H1 (cell line): ENCODE data around the gene MAPK1. TPM values are rescaled to one million over a fixed set of nuclear protein-coding genes. Genes with fewer than 3 reads are reported as not detected.

Experiments
- CHD1 ChIP-seq: IDR thresholded peaks from 2 replicates; pipeline ENCODE4 v1.6.1; 2012; ENCODE audit warnings: low read depth, low read length, improper control_type of control experiment
- CHD7 ChIP-seq: fragments of 300-600 bp; sonication (generic); IDR thresholded peaks from 2 replicates; pipeline ENCODE4 v1.7.1; 2012; ENCODE audit warnings: low read length, moderate library complexity, mild to moderate bottlenecking, inconsistent platforms; ENCODE audit not compliant: insufficient replicate concordance
- JUN ChIP-seq: IDR thresholded peaks from 2 replicates; pipeline ENCODE4 v1.6.1; 2011; ENCODE audit warnings: low read depth, mild to moderate bottlenecking, improper control_type of control experiment, low read length
- NRF1 ChIP-seq: IDR thresholded peaks from 2 replicates; pipeline ENCODE4 v1.6.1; 2011; ENCODE audit warnings: mild to moderate bottlenecking, low read depth, low read length, improper control_type of control experiment
- RNF2 ChIP-seq: fragments of 200-900, 300-1000 bp; sonication (generic); IDR thresholded peaks from 2 replicates; pipeline ENCODE4 v1.7.1; 2016; ENCODE audit warnings: borderline replicate concordance, low read depth, mild to moderate bottlenecking, antibody characterized with exemption, low read length; ENCODE audit not compliant: poor library complexity, severe bottlenecking; ENCODE audit errors: missing control alignments
- polyA plus RNA-seq, 7 experiments: library from polyadenylated mRNA; depleted of rRNA in 3 of 7; stranded (reverse) in 5 of 7; unstranded in 2 of 7; fragments of >200 nt in 5 of 7; fragments of 200-250 nt in 2 of 7; gene quantifications; 1 replicate in 5 of 7; 2 replicates in 1 of 7; 4 replicates in 1 of 7; pipeline versions ENCODE4 v1.2.1 to v1.2.3, GENCODE V29; 2011 to 2013; ENCODE audit warnings: missing spikeins in 2 of 7, mixed read lengths in 2 of 7
- total RNA-seq: library from RNA; stranded (reverse); fragmentation: NEBNext Ultra II Directional; extraction: Animal tissue kit (Norgen Biotek cat#: 25700); gene quantifications from 2 replicates; pipeline ENCODE4 v1.2.1, GENCODE V29; 2021

The MAPK1 gene
- total and polyA plus RNA-seq, 2 of the 8 experiments (the other 6 are each of a cell fraction or from before 2014, with no cell fraction given), result 28.1 to 101 TPM

- TF ChIP-seq CHD7 (no peak), CHD1 (no peak), JUN (no peak), NRF1 (no peak), RNF2 (no peak)
- TF ChIP-seq, all 59 proteins: peak for 0
These were observed 18.0 kb downstream of the MAPK1 start (continued) for GRCh38 chr22:21849489-21849888.
